Smooth muscle cell (in vitro differentiated cells): ENCODE measurements around the gene SLC17A5. TPM values are rescaled to one million over a fixed set of nuclear protein-coding genes. Genes with fewer than 3 reads are reported as not detected.

Experiments used
- DNase-seq: peaks from one replicate; lab custom pipeline; 2025; ENCODE audit not compliant: unreplicated experiment; lab: John Stamatoyannopoulos, UW
- H2AFZ ChIP-seq: fragments of 200-600 bp; sonication (generic); 2 replicates; pipeline ENCODE4 v1.6.0; 2016; ENCODE audit warnings: antibody characterized with exemption, low read depth, mild to moderate bottlenecking
- H3F3A ChIP-seq: fragments of 200-600 bp; sonication (generic); 2 replicates; pipeline ENCODE4 v1.6.0; 2017; ENCODE audit warnings: antibody characterized with exemption, low read depth
- H3K27ac ChIP-seq: fragments of 200-600 bp; sonication (generic); 2 replicates; pipeline ENCODE4 v1.5.1; 2016; ENCODE audit warnings: low read depth, mild to moderate bottlenecking
- H3K27me3 ChIP-seq: fragments of 200-600 bp; sonication (generic); 2 replicates; pipeline ENCODE4 v1.6.1; 2016; ENCODE audit warnings: low read depth, mild to moderate bottlenecking
- H3K36me3 ChIP-seq: fragments of 200-600 bp; sonication (generic); 2 replicates; pipeline ENCODE4 v1.5.1; 2016; ENCODE audit warnings: low read depth
- H3K4me1 ChIP-seq: fragments of 200-600 bp; sonication (generic); 2 replicates; pipeline ENCODE4 v1.5.1; 2016; ENCODE audit warnings: low read depth
- H3K4me2 ChIP-seq: fragments of 200-600 bp; sonication (generic); 2 replicates; pipeline ENCODE4 v1.6.0; 2016; ENCODE audit warnings: mild to moderate bottlenecking
- H3K4me3 ChIP-seq: fragments of 200-600 bp; sonication (generic); 2 replicates; pipeline ENCODE4 v1.5.1; 2016; ENCODE audit warnings: mild to moderate bottlenecking
- H3K79me2 ChIP-seq: fragments of 200-600 bp; sonication (generic); 2 replicates; pipeline ENCODE4 v1.6.0; 2016; ENCODE audit warnings: low read depth, mild to moderate bottlenecking
- H3K9ac ChIP-seq: fragments of 200-600 bp; sonication (generic); 2 replicates; pipeline ENCODE4 v1.6.0; 2016; ENCODE audit warnings: low read depth
- H3K9me3 ChIP-seq: fragments of 200-600 bp; sonication (generic); replicated peaks from 2 replicates; pipeline ENCODE4 v1.5.1; 2016; ENCODE audit warnings: low read depth
- H4K20me1 ChIP-seq: fragments of 200-600 bp; sonication (generic); 2 replicates; pipeline ENCODE4 v1.6.0; 2016; ENCODE audit warnings: low read depth
- CTCF ChIP-seq: fragments of 200-600 bp; sonication (generic); IDR thresholded peaks from 2 replicates; pipeline ENCODE4 v1.5.1; 2017; ENCODE audit warnings: borderline replicate concordance, mild to moderate bottlenecking, antibody characterized with exemption; ENCODE audit not compliant: insufficient read depth, poor library complexity, severe bottlenecking
- WGBS: methylation state at CpG from one replicate; pipeline ENCODE4 v1.1.7; 2016; ENCODE audit warnings: low lambda C conversion rate; 5-methylcytosine and 5-hydroxymethylcytosine counted together
- polyA plus RNA-seq: library from polyadenylated mRNA; unstranded; fragments of >200 nt; fragmentation: Nextera tagmentation; extraction: Ambion mirVana; gene quantifications from 2 replicates; pipeline ENCODE4 v1.2.1, GENCODE V29; 2016
- total RNA-seq: library from RNA; depleted of rRNA; stranded (reverse); fragments of >200 nt; gene quantifications from 2 replicates; pipeline ENCODE4 v1.2.3, GENCODE V29; 2014

Gene SLC17A5
- total and polyA plus RNA-seq, 2 experiments from 2014 or later: 36.4 to 39.9 TPM

DNA sequence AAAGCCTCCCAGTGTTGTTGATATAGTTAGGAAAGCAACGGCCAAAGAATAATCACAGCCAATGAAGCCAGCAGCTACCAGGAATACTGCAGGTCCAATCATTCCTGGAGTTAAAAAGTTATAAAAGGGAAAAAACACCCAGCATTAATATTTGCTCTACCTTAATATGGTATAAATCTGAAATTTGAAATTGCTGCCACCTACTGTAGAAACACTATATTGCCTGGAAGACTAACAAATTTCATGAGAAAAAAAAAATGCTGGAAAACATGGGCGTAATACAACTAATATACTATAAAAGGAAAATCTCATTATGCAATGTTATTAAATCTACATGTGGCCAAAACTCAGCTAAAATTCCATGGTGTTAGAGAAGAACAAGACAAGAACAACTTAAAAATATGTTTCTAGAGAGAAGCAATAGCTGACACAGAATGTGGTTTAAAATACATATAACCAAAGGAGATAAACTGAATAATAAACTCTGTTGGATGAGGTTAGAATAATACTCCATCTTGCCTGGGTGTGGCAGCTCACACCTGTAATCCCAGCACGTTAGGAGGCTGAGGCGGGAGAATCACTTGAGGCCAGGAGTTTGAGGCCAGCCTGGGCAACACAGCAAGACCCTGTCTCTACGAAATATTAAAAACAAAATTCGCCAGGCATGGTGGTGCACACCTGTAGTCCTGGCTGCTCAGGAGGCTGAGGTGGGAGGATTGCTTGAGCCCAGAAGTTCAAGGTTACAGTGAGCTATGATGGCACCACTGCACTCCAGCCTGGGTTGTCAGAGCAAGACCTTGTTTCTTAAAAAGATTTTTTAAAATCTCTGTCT lies 43.1 kb downstream of the SLC17A5 start:
- Histone ChIP-seq H3K36me3 (peaks cover 6% of the 10 kb centered on the region), H4K20me1 (no peaks in the 10 kb centered on the region), H3K4me2 (no peak overlapping the region), H3K4me3 (no peak overlapping the region), H3K9ac (no peak overlapping the region), H3K27me3 (no peaks in the 10 kb centered on the region), H3K79me2 (no peaks in the 10 kb centered on the region), H2AFZ (no peak overlapping the region), H3K27ac (no peak overlapping the region), H3K9me3 (no peaks in the 10 kb centered on the region), H3F3A (no peaks in the 10 kb centered on the region), H3K4me1 (no peaks in the 10 kb centered on the region)
- no peak for DNase-seq
- TF ChIP-seq CTCF: peak; percentile 63
- WGBS: 78% methylated on average over 6 of the region's 6 CpGs

GRCh38 chr6:73608761-73609160 lies 45.0 kb downstream of the SLC17A5 start:
- no peak for TF ChIP-seq CTCF
- Histone ChIP-seq H3K4me2 (no peak overlapping the region), H3K27ac (no peak overlapping the region), H2AFZ (no peak overlapping the region), H3K9me3 (no peaks in the 10 kb centered on the region), H3K27me3 (no peaks in the 10 kb centered on the region), H3K4me1 (no peaks in the 10 kb centered on the region), H3K36me3 (peaks cover 6% of the 10 kb centered on the region), H3F3A (no peaks in the 10 kb centered on the region), H4K20me1 (no peaks in the 10 kb centered on the region), H3K4me3 (no peak overlapping the region), H3K9ac (no peak overlapping the region), H3K79me2 (no peaks in the 10 kb centered on the region)
- no peak for DNase-seq
- WGBS: 93% methylated on average over 4 of the region's 4 CpGs

DNA sequence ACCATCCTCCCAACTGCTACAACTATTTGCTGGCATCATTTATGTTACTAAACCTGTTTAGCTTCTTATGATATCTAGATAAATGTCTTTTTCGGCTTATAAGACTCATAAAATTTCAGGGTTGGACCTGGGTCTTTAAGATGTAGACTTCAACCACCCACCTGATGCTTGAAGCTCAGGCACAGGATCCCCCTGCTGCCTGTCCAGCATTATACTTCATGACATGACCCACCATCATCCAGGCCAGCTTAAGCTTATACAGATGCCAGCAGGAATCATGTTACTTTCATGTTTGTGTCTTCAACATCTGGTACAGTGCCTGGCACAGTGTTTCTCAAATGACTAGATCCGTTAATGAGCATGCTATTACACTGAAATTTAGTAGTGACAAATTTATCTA lies 47.4 kb downstream of the SLC17A5 start:
- no peak overlapping the region for H3K4me3 ChIP-seq
- H3F3A ChIP-seq: no peaks in the 10 kb centered on the region
- no peak overlapping the region for H3K27ac ChIP-seq
- no peaks in the 10 kb centered on the region for H3K9me3 ChIP-seq
- no peaks in the 10 kb centered on the region for H3K27me3 ChIP-seq
- no peak overlapping the region for H2AFZ ChIP-seq
- no peak for DNase-seq
- H3K4me1 ChIP-seq: no peaks in the 10 kb centered on the region
- WGBS: 94% methylated on average over 2 of the region's 2 CpGs
- H3K36me3 ChIP-seq: peaks cover 6% of the 10 kb centered on the region
- H3K79me2 ChIP-seq: no peaks in the 10 kb centered on the region
- no peak for TF ChIP-seq CTCF
- no peaks in the 10 kb centered on the region for H4K20me1 ChIP-seq
- no peak overlapping the region for H3K4me2 ChIP-seq
- no peak overlapping the region for H3K9ac ChIP-seq

DNA sequence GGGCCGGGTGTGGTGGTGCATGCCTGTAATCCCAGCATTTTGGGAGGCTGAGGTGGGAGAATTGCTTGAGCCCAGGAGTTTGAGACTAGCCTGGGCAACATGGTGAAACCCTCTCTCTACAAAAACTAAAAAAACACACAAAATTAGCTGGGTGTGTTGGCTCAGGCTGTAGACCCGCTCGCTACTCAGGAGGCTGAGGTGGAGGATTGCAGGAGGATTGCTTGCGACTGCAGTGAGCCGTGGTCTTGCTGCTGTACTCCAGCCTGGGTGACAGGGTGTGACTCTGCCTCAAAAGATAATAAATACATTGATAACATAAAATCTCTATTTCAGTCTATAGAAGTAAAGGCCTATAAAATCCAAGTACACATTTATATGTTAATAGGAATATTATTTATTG lies 49.3 kb downstream of the SLC17A5 start:
- Histone ChIP-seq H3K36me3 (peaks cover 4% of the 10 kb centered on the region), H3K27ac (no peak overlapping the region), H3K9ac (no peak overlapping the region), H3K9me3 (no peaks in the 10 kb centered on the region), H3F3A (no peaks in the 10 kb centered on the region), H3K4me3 (no peak overlapping the region), H3K79me2 (no peaks in the 10 kb centered on the region), H2AFZ (no peak overlapping the region), H3K4me1 (no peaks in the 10 kb centered on the region), H4K20me1 (no peaks in the 10 kb centered on the region), H3K4me2 (no peak overlapping the region), H3K27me3 (no peaks in the 10 kb centered on the region)
- DNase-seq: no peak
- WGBS: 95% methylated on average over 5 of the region's 5 CpGs
- TF ChIP-seq CTCF: no peak
